IMR-90 (cell line): ENCODE results near the gene ZNF592. TPM values are rescaled to one million over a fixed set of nuclear protein-coding genes. Genes with fewer than 3 reads are reported as not detected.

Source experiments
- ATAC-seq: fragments of 200-7000 bp; cut with Tn5 transposase; 2 replicates; pipeline ENCODE4 v1.9.1; 2020; ENCODE audit warnings: low read depth, mild to moderate bottlenecking, moderate library complexity
- BruUV-seq: library from RNA; stranded (reverse); fragments of 400-500 nt; replicated peaks from 2 replicates; lab custom pipeline; 2021; lab: Mats Ljungman, UMichigan
- CTCF ChIA-PET: fragments of 300-600 bp; formaldehyde crosslinking; extraction: SDS; loops from one replicate; lab custom pipeline; 2021; ENCODE audit warnings: antibody characterized with exemption; lab: Yijun Ruan, JAX
- POLR2A ChIA-PET: fragments of 300-600 bp; sonication (Branson Sonifier 250); formaldehyde crosslinking; loops from one replicate; lab custom pipeline; 2022; ENCODE audit warnings: antibody characterized with exemption; ENCODE audit not compliant: unreplicated experiment; lab: Charles Lee
- DNase-seq: peaks from one replicate; pipeline ENCODE4 v3.0.0; 2013
- H2AFZ ChIP-seq: replicated peaks from 2 replicates; pipeline ENCODE3; 2013; ENCODE audit warnings: low read length, mild to moderate bottlenecking; ENCODE audit not compliant: poor library complexity
- H2AK5ac ChIP-seq: 2 replicates; pipeline ENCODE4 v1.6.1; 2013; ENCODE audit warnings: low read depth, low read length, inconsistent platforms
- H2AK9ac ChIP-seq: replicated peaks from 2 replicates; pipeline ENCODE3; 2013; ENCODE audit warnings: mild to moderate bottlenecking, low read depth, low read length, moderate library complexity; ENCODE audit not compliant: poor library complexity
- H2BK120ac ChIP-seq: 2 replicates; pipeline ENCODE4 v1.6.1; 2013; ENCODE audit warnings: low read depth, low read length, inconsistent platforms
- H2BK15ac ChIP-seq: 3 replicates; pipeline ENCODE4 v1.6.1; 2013; ENCODE audit warnings: low read depth, low read length, inconsistent platforms
- H2BK20ac ChIP-seq: 2 replicates; pipeline ENCODE4 v1.6.1; 2013; ENCODE audit warnings: low read depth, mild to moderate bottlenecking, inconsistent platforms, low read length, moderate library complexity
- H2BK5ac ChIP-seq: 2 replicates; pipeline ENCODE4 v1.6.1; 2013; ENCODE audit warnings: mild to moderate bottlenecking, low read depth, low read length, inconsistent platforms; ENCODE audit not compliant: poor library complexity, severe bottlenecking
- H3K14ac ChIP-seq: replicated peaks from 2 replicates; pipeline ENCODE4 v1.6.1; 2013; ENCODE audit warnings: low read depth, low read length, inconsistent platforms
- H3K18ac ChIP-seq: 2 replicates; pipeline ENCODE4 v1.6.1; 2013; ENCODE audit warnings: low read depth, low read length, control low read depth
- H3K23ac ChIP-seq: 2 replicates; pipeline ENCODE4 v1.6.1; 2013; ENCODE audit warnings: low read depth, low read length, inconsistent platforms
- H3K27ac ChIP-seq: 2 replicates; pipeline ENCODE4 v1.5.1; 2013; ENCODE audit warnings: mild to moderate bottlenecking, control low read depth, low read length; ENCODE audit not compliant: insufficient read depth
- H3K27me3 ChIP-seq: 2 replicates; pipeline ENCODE4 v1.6.1; 2013; ENCODE audit warnings: low read length; ENCODE audit not compliant: control insufficient read depth, insufficient read depth
- H3K36me3 ChIP-seq: 2 replicates; pipeline ENCODE4 v1.6.1; 2013; ENCODE audit warnings: low read length, mixed read lengths; ENCODE audit not compliant: control insufficient read depth, insufficient read depth
- H3K4ac ChIP-seq: 2 replicates; pipeline ENCODE4 v1.6.1; 2013; ENCODE audit warnings: low read depth, low read length, inconsistent platforms
- H3K4me1 ChIP-seq: 2 replicates; pipeline ENCODE4 v1.6.1; 2013; ENCODE audit warnings: low read length, mixed read lengths; ENCODE audit not compliant: control insufficient read depth, insufficient read depth
- H3K4me2 ChIP-seq: 2 replicates; pipeline ENCODE4 v1.6.1; 2013; ENCODE audit warnings: low read depth, mild to moderate bottlenecking, control low read depth, low read length, moderate library complexity
- H3K4me3 ChIP-seq: 2 replicates; pipeline ENCODE4 v1.5.1; 2013; ENCODE audit warnings: low read depth, mild to moderate bottlenecking, control low read depth, low read length, moderate library complexity; ENCODE audit not compliant: insufficient read depth
- H3K56ac ChIP-seq: 2 replicates; pipeline ENCODE4 v1.6.1; 2013; ENCODE audit warnings: low read length, inconsistent platforms; ENCODE audit not compliant: insufficient read depth; ENCODE audit errors: extremely low read depth
- H3K79me1 ChIP-seq, 2 experiments: 2 replicates each; pipeline ENCODE4 v1.6.1; 2013; ENCODE audit warnings: low read length in 2 of 2, inconsistent platforms in 1 of 2, low read depth in 1 of 2
- H3K9ac ChIP-seq: 2 replicates; pipeline ENCODE4 v1.6.1; 2013; ENCODE audit warnings: low read depth, low read length, control low read depth
- H3K9me1 ChIP-seq: 2 replicates; pipeline ENCODE4 v1.6.1; 2013; ENCODE audit warnings: low read length, inconsistent platforms; ENCODE audit not compliant: insufficient read depth
- H3K9me3 ChIP-seq: 2 replicates; pipeline ENCODE4 v1.6.1; 2013; ENCODE audit warnings: low read length; ENCODE audit not compliant: control insufficient read depth, insufficient read depth
- H4K20me1 ChIP-seq: 2 replicates; pipeline ENCODE4 v1.6.1; 2013; ENCODE audit warnings: low read length, inconsistent platforms; ENCODE audit not compliant: insufficient read depth
- H4K5ac ChIP-seq: 2 replicates; pipeline ENCODE4 v1.6.1; 2013; ENCODE audit warnings: mild to moderate bottlenecking, low read depth, low read length, control low read depth
- H4K8ac ChIP-seq, 2 experiments: 2 replicates each; pipeline ENCODE4 v1.6.1; 2013; ENCODE audit warnings: low read depth in 2 of 2, low read length in 2 of 2, control low read depth in 1 of 2, inconsistent platforms in 1 of 2
- H4K91ac ChIP-seq: 2 replicates; pipeline ENCODE4 v1.6.1; 2013; ENCODE audit warnings: low read depth, low read length, inconsistent platforms; ENCODE audit not compliant: insufficient read depth
- CHD1 ChIP-seq: IDR thresholded peaks from 2 replicates; pipeline ENCODE4 v1.6.1; 2012; ENCODE audit warnings: low read depth, low read length, improper control_type of control experiment
- WGBS, 2 experiments: methylation state at CpG; one replicate each; pipeline versions ENCODE4 v1.1.5 to v1.1.7; 2013; ENCODE audit warnings: missing lambda C conversion rate in 2 of 2; ENCODE audit not compliant: insufficient read length in 1 of 2; ENCODE audit errors: extremely low coverage in 2 of 2; 5-methylcytosine and 5-hydroxymethylcytosine counted together
- dilution Hi-C: fragments of 300-500 bp; cut with HindIII; formaldehyde crosslinking; loops from one replicate; pipeline ENCODE4 v1.14.3; 2018; ENCODE audit warnings: low sequenced_read_pairs; ENCODE audit not compliant: unreplicated experiment
- in situ Hi-C: fragments of 300-500 bp; cut with MboI; formaldehyde crosslinking; loops from 3 replicates; pipeline ENCODE4 v1.14.3; 2019; ENCODE audit warnings: low sequenced_read_pairs, inconsistent platforms, mixed read lengths
- intact Hi-C: fragments of 100-400 bp; cut with micrococcal nuclease; formaldehyde crosslinking; loops from 2 replicates; pipeline ENCODE4 v1.10.0; 2022
- polyA plus RNA-seq, 3 experiments: library from polyadenylated mRNA; depleted of rRNA; stranded (reverse); fragments of >200 nt; gene quantifications; 2 replicates each; pipeline ENCODE4 v1.2.3, GENCODE V29; 2012; ENCODE audit warnings: low replicate concordance in 1 of 3
- total RNA-seq: library from RNA; depleted of rRNA; stranded (reverse); fragments of >200 nt; gene quantifications from 2 replicates; pipeline ENCODE4 v1.2.3, GENCODE V29; 2012

The ZNF592 gene
- total and polyA plus RNA-seq, 2 of the 4 experiments (the other 2 are of a cell fraction) = 4.3 to 10.2 TPM

DNA sequence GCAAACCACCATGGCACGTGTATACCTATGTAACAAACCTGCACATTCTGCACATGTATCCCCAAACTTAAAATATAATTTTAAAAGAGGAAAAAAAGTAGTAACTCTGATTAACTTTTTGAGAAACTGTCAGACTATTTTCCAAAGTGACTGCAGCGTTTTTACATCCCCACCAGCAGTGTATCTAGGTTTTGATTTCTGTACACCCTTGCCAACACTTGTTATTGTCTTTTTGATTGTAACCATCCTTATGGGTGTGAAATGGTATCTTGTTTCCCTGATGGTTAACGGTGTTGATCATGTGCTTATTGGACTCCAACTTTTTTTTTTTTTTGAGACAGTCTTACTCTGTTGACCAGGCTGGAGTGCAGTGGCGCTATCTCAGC lies 45.8 kb downstream of the ZNF592 start:
- CTCF ChIA-PET = no interaction called here
- Histone ChIP-seq H3K18ac (no peak overlapping the region), H2BK5ac (no peak overlapping the region), H2AK9ac (no peak overlapping the region), H3K4ac (no peak overlapping the region), H3K9me3 (no peaks in the 10 kb centered on the region), H3K56ac (no peak overlapping the region), H4K5ac (no peak overlapping the region), H3K9me1 (peaks cover 20% of the 10 kb centered on the region), H3K4me3 (no peak overlapping the region), H4K8ac (no peak overlapping the region), H2BK120ac (no peak overlapping the region), H3K4me1 (peaks cover 6% of the 10 kb centered on the region), H3K23ac (no peak overlapping the region), H3K79me1 (peaks cover 25 to 61% of the 10 kb centered on the region in 2 experiments), H3K27me3 (no peaks in the 10 kb centered on the region), H3K27ac (no peak overlapping the region), H2AFZ (no peak overlapping the region), H4K91ac (no peak overlapping the region), H3K14ac (no peak overlapping the region), H3K9ac (no peak overlapping the region), H3K36me3 (peaks cover 26% of the 10 kb centered on the region), H2BK20ac (no peak overlapping the region), H4K20me1 (peaks cover 25% of the 10 kb centered on the region; the same call in 1 of the 2 replicates), H2BK15ac (no peak overlapping the region), H2AK5ac (no peak overlapping the region), H3K4me2 (no peak overlapping the region)
- POLR2A ChIA-PET = no interaction called here
- intact Hi-C loops = no loop called here
- dilution Hi-C loops = no loop called here
- WGBS, 2 experiments = no CpG with 5 or more reads among the region's 4 CpGs
- BruUV-seq = no TSS peak
- ATAC-seq (no peak), DNase-seq (no peak)
- no peak for TF ChIP-seq CHD1
- in situ Hi-C loops = no loop called here
